Measurements from ENCODE around the gene HPS4. TPM values are rescaled to one million over a fixed set of nuclear protein-coding genes. Genes with fewer than 3 reads are reported as not detected.

Gene HPS4
- total and polyA plus RNA-seq, 2 donors (not counting 1 experiment from before 2014, with no cell fraction given): 23.0 to 37.7 TPM

DNA sequence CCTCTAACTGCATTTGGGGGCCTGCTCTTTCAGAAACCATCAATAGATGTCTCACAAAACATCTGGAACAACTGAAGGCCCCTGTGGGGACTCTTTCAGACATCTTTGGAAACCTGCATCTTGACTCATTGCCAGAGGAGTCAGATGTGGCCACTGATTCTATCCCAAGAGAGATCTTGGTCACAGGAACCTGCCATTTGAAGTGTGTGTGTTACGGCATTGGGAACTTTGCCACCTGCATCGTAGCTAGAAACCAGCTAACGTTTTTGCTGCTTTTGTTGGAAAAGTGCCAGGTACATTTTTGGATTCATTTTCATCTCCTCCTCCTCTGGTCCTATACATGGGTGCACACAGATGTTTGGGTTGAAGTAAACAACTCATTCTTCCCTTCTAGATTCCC lies 4.4 kb upstream of the HPS4 start:
- H3K27ac ChIP-seq (ENCODE audit: insufficient read depth, low read length): no peak overlapping the region
- peaks cover 6% of the 10 kb centered on the region for H3K4me1 ChIP-seq (ENCODE audit: control insufficient read depth, extremely low read depth, insufficient read depth, low read length)
- DNase-seq (ENCODE audit: low read depth in 2 of 2): peak in 1 of 2 donors; percentile 4
- no peak for TF ChIP-seq EZH2 (IDR thresholded peaks at IDR 0.05; ENCODE audit: low read length, missing control alignments)
- TF ChIP-seq, protein P1, sequence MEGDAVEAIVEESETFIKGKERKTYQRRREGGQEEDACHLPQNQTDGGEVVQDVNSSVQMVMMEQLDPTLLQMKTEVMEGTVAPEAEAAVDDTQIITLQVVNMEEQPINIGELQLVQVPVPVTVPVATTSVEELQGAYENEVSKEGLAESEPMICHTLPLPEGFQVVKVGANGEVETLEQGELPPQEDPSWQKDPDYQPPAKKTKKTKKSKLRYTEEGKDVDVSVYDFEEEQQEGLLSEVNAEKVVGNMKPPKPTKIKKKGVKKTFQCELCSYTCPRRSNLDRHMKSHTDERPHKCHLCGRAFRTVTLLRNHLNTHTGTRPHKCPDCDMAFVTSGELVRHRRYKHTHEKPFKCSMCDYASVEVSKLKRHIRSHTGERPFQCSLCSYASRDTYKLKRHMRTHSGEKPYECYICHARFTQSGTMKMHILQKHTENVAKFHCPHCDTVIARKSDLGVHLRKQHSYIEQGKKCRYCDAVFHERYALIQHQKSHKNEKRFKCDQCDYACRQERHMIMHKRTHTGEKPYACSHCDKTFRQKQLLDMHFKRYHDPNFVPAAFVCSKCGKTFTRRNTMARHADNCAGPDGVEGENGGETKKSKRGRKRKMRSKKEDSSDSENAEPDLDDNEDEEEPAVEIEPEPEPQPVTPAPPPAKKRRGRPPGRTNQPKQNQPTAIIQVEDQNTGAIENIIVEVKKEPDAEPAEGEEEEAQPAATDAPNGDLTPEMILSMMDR (conservative IDR thresholded peaks at IDR 0.05 in 1 of 2, IDR thresholded peaks at IDR 0.05 in 1 of 2; ENCODE audit: low read depth in 1 of 2, low read length in 2 of 2): no peak
- H3K79me2 ChIP-seq (ENCODE audit: control insufficient read depth, insufficient read depth, low read length): peaks cover 13% of the 10 kb centered on the region
- H3K27me3 ChIP-seq (ENCODE audit: control insufficient read depth, insufficient read depth, low read length): no peaks in the 10 kb centered on the region
- no peak overlapping the region for H3K4me3 ChIP-seq (replicated peaks in 1 of 4; ENCODE audit: control extremely low read depth in 1 of 4, insufficient read depth in 1 of 4, low read depth in 3 of 4, low read length in 4 of 4)
- H3K9ac ChIP-seq (ENCODE audit: insufficient read depth, low read length): no peak overlapping the region
- H3K4me2 ChIP-seq (ENCODE audit: extremely low read depth, insufficient read depth, low read length): no peak overlapping the region
- H4K20me1 ChIP-seq (ENCODE audit: control insufficient read depth, extremely low read depth, insufficient read depth, low read length): no peaks in the 10 kb centered on the region
- H3K36me3 ChIP-seq (ENCODE audit: control insufficient read depth, insufficient read depth, low read length): peaks cover 10% of the 10 kb centered on the region
- H2AFZ ChIP-seq (ENCODE audit: low read length): no peak overlapping the region
- no peaks in the 10 kb centered on the region for H3K9me3 ChIP-seq (ENCODE audit: control insufficient read depth, insufficient read depth, low read depth, low read length)

DNA sequence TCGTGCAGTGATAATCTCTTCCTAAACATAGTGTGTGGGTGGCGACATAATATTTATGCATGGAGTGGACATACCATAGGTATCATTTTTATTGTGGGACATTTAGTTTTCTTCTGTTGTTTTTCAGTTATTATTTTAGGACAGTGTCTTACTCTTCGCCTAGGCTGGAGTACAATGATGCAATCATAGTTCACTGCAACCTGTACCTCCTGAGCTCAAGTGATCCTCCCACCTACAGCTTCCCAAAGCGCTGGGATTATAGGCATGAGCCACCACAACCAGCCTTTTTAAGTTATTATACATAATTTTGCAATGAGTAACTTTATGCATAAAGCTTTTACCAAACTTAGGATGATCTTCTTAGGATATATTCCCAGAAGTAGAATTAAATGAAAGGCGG lies 2.8 kb upstream of the HPS4 start:
- H3K79me2 ChIP-seq (ENCODE audit: control insufficient read depth, insufficient read depth, low read length): peaks cover 15% of the 10 kb centered on the region
- H3K36me3 ChIP-seq (ENCODE audit: control insufficient read depth, insufficient read depth, low read length): peaks cover 6% of the 10 kb centered on the region

DNA sequence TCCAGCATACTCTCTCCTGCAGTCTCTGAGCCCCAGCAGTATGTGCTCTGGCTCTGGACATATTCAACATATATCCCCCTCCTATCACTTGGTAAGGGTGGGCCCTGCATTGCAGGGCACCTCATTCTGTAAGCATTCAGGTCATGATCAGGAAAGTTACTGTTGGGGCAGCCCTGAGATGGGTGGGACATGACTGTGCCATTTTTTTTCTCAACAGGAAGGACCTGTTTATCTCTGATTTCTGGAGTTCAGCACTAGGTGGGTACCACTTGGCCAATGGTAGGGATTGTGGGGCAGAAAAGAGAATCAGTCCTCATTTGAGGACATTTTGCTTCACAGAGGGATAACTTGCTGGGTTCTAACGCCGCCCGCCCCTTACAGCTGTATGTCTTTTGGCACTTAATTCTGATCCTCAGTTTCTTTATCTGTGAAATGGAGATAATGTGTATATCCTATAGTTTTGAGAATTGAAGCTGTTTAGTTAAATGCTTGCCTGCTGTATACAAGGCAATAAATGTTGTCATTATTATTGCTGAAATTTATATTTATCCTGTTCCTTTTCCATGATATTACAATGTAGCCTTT lies 2.3 kb upstream of the HPS4 start:
- Histone ChIP-seq H3K9me3 (ENCODE audit: control insufficient read depth, insufficient read depth, low read depth, low read length) (no peaks in the 10 kb centered on the region), H4K20me1 (ENCODE audit: control insufficient read depth, extremely low read depth, insufficient read depth, low read length) (no peaks in the 10 kb centered on the region), H3K4me1 (ENCODE audit: control insufficient read depth, extremely low read depth, insufficient read depth, low read length) (peaks cover 9% of the 10 kb centered on the region), H2AFZ (ENCODE audit: low read length) (no peak overlapping the region), H3K9ac (ENCODE audit: insufficient read depth, low read length) (no peak overlapping the region), H3K79me2 (ENCODE audit: control insufficient read depth, insufficient read depth, low read length) (peaks cover 15% of the 10 kb centered on the region), H3K4me2 (ENCODE audit: extremely low read depth, insufficient read depth, low read length) (no peak overlapping the region), H3K4me3 (replicated peaks in 1 of 4; ENCODE audit: control extremely low read depth in 1 of 4, insufficient read depth in 1 of 4, low read depth in 3 of 4, low read length in 4 of 4) (no peak overlapping the region), H3K27me3 (ENCODE audit: control insufficient read depth, insufficient read depth, low read length) (no peaks in the 10 kb centered on the region), H3K27ac (ENCODE audit: insufficient read depth, low read length) (no peak overlapping the region), H3K36me3 (ENCODE audit: control insufficient read depth, insufficient read depth, low read length) (peaks cover 6% of the 10 kb centered on the region)
- TF ChIP-seq, protein P1 (conservative IDR thresholded peaks at IDR 0.05 in 1 of 2, IDR thresholded peaks at IDR 0.05 in 1 of 2; ENCODE audit: low read depth in 1 of 2, low read length in 2 of 2): no peak
- TF ChIP-seq EZH2 (IDR thresholded peaks at IDR 0.05; ENCODE audit: low read length, missing control alignments): no peak
- DNase-seq (ENCODE audit: low read depth in 2 of 2): no peak

More for the DNA sequence above, 2.8 kb upstream of the HPS4 start:
- Histone ChIP-seq H2AFZ (ENCODE audit: low read length) (no peak overlapping the region), H3K4me1 (ENCODE audit: control insufficient read depth, extremely low read depth, insufficient read depth, low read length) (peaks cover 9% of the 10 kb centered on the region), H4K20me1 (ENCODE audit: control insufficient read depth, extremely low read depth, insufficient read depth, low read length) (no peaks in the 10 kb centered on the region), H3K4me2 (ENCODE audit: extremely low read depth, insufficient read depth, low read length) (no peak overlapping the region), H3K9me3 (ENCODE audit: control insufficient read depth, insufficient read depth, low read depth, low read length) (no peaks in the 10 kb centered on the region), H3K27ac (ENCODE audit: insufficient read depth, low read length) (no peak overlapping the region), H3K27me3 (ENCODE audit: control insufficient read depth, insufficient read depth, low read length) (no peaks in the 10 kb centered on the region), H3K4me3 (replicated peaks in 1 of 4; ENCODE audit: control extremely low read depth in 1 of 4, insufficient read depth in 1 of 4, low read depth in 3 of 4, low read length in 4 of 4) (no peak overlapping the region), H3K9ac (ENCODE audit: insufficient read depth, low read length) (no peak overlapping the region)
- no peak for TF ChIP-seq EZH2 (IDR thresholded peaks at IDR 0.05; ENCODE audit: low read length, missing control alignments)
- TF ChIP-seq, protein P1 (conservative IDR thresholded peaks at IDR 0.05 in 1 of 2, IDR thresholded peaks at IDR 0.05 in 1 of 2; ENCODE audit: low read depth in 1 of 2, low read length in 2 of 2): no peak
- no peak for DNase-seq (ENCODE audit: low read depth in 2 of 2)
